Panc1 (cell line): ENCODE data around the gene ZDHHC9. TPM values are rescaled to one million over a fixed set of nuclear protein-coding genes. Genes with fewer than 3 reads are reported as not detected.

Source experiments
- ATAC-seq: fragments of 200-7000 bp; cut with Tn5 transposase; 2 replicates; pipeline ENCODE4 v1.9.1; 2020; ENCODE audit warnings: mild to moderate bottlenecking, moderate library complexity
- BruUV-seq: library from RNA; stranded (reverse); fragments of 400-500 nt; replicated peaks from 2 replicates; lab custom pipeline; 2021; lab: Mats Ljungman, UMichigan
- CTCF ChIA-PET: fragments of 300-600 bp; sonication (Branson Sonifier 250); formaldehyde crosslinking; loops from one replicate; lab custom pipeline; 2022; ENCODE audit warnings: antibody characterized with exemption; lab: Charles Lee
- POLR2A ChIA-PET: fragments of 300-600 bp; sonication (Branson Sonifier 250); formaldehyde crosslinking; loops from one replicate; lab custom pipeline; 2022; ENCODE audit warnings: antibody characterized with exemption; lab: Charles Lee
- DNase-seq: peaks from one replicate; pipeline ENCODE4 v3.0.0-alpha.2; 2010; ENCODE audit warnings: low read depth, low spot score
- H3K27ac ChIP-seq: 2 replicates; pipeline ENCODE4 v1.5.1; 2011; ENCODE audit warnings: mild to moderate bottlenecking, low read length, inconsistent platforms
- H3K27me3 ChIP-seq: fragments of 200-500 bp; sonication (Bioruptor generic); 2 replicates; pipeline ENCODE4 v1.6.0; 2014; ENCODE audit warnings: low read length, inconsistent platforms; ENCODE audit not compliant: control insufficient read depth, insufficient read depth
- H3K36me3 ChIP-seq: fragments of 200-500 bp; sonication (Bioruptor generic); 2 replicates; pipeline ENCODE4 v1.5.1; 2014; ENCODE audit warnings: inconsistent platforms, mild to moderate bottlenecking, low read length, moderate library complexity; ENCODE audit not compliant: control insufficient read depth, insufficient read depth
- H3K4me1 ChIP-seq: 2 replicates; pipeline ENCODE4 v1.5.1; 2011; ENCODE audit warnings: inconsistent platforms, mild to moderate bottlenecking, low read length, moderate library complexity; ENCODE audit not compliant: control insufficient read depth, insufficient read depth
- H3K4me3 ChIP-seq, 2 experiments: 2 replicates each; pipeline ENCODE4 v1.5.1; 2011 to 2012; ENCODE audit warnings: low read depth in 2 of 2, low read length in 2 of 2, mild to moderate bottlenecking in 2 of 2, inconsistent platforms in 1 of 2, moderate library complexity in 1 of 2
- H3K9me3 ChIP-seq: fragments of 200-500 bp; sonication (Bioruptor generic); 2 replicates; pipeline ENCODE4 v1.5.1; 2014; ENCODE audit warnings: low read depth, mild to moderate bottlenecking, inconsistent platforms, low read length, moderate library complexity; ENCODE audit not compliant: control insufficient read depth, insufficient read depth
- POLR2AphosphoS5 ChIP-seq: IDR thresholded peaks from 2 replicates; pipeline ENCODE4 v1.6.1; 2012; ENCODE audit warnings: mild to moderate bottlenecking, low read depth, low read length, moderate library complexity
- SIN3A ChIP-seq: IDR thresholded peaks from 2 replicates; pipeline ENCODE4 v1.6.1; 2012; ENCODE audit warnings: low read depth, mild to moderate bottlenecking, low read length, moderate library complexity, borderline replicate concordance; ENCODE audit not compliant: insufficient read depth
- TCF7L2 ChIP-seq: IDR thresholded peaks from 2 replicates; pipeline ENCODE4 v1.6.1; 2011; ENCODE audit warnings: mild to moderate bottlenecking, low read depth, low read length, inconsistent platforms
- in situ Hi-C: cut with HindIII; loops from 2 replicates; pipeline ENCODE4 v1.10.0; 2016; ENCODE audit warnings: low sequenced_read_pairs, low pct_unique_long_range_greater_than_20kb
- intact Hi-C: fragments of 100-400 bp; cut with micrococcal nuclease; formaldehyde crosslinking; loops from one replicate; pipeline ENCODE4 v1.10.0; 2022; ENCODE audit not compliant: unreplicated experiment
- total RNA-seq: library from RNA; stranded (reverse); gene quantifications from one replicate; pipeline ENCODE4 v1.2.1, GENCODE V29; 2021; ENCODE audit not compliant: unreplicated experiment
- TF ChIP-seq, protein P1 (sequence below): fragments of 450-650 bp; IDR thresholded peaks from 2 replicates; pipeline ENCODE4 v1.5.1; 2017; ENCODE audit warnings: mild to moderate bottlenecking
- TF ChIP-seq, protein P2 (sequence below), 2 experiments: IDR thresholded peaks; 2 replicates each; pipeline ENCODE4 v1.6.1; 2011 to 2012; ENCODE audit warnings: low read depth in 2 of 2, control low read depth in 1 of 2, low read length in 1 of 2, mild to moderate bottlenecking in 1 of 2, moderate library complexity in 1 of 2; ENCODE audit not compliant: insufficient read depth in 1 of 2

ZDHHC9 gene
- total RNA-seq, 1 experiment from 2014 or later = 57.2 TPM

DNA sequence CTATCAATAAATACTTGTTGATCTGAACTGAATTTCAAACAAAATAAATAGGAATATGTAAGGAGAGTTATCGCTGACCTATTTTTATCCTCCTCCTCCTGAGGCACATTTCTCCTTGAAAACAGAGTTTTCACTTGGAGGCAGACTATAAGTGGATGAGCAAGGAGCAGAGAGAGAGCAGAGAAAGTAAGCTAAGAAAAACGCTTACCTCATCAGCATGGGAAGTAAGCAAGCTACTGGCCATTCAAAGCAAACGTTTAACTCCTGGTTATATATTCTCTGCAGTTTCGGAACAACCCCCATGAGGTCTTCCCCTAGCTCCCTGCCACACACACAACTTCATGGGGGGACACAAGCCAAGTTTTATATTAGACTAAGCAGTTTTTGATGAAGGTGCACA, 13.2 kb downstream of the ZDHHC9 start:
- TF ChIP-seq, protein P1, sequence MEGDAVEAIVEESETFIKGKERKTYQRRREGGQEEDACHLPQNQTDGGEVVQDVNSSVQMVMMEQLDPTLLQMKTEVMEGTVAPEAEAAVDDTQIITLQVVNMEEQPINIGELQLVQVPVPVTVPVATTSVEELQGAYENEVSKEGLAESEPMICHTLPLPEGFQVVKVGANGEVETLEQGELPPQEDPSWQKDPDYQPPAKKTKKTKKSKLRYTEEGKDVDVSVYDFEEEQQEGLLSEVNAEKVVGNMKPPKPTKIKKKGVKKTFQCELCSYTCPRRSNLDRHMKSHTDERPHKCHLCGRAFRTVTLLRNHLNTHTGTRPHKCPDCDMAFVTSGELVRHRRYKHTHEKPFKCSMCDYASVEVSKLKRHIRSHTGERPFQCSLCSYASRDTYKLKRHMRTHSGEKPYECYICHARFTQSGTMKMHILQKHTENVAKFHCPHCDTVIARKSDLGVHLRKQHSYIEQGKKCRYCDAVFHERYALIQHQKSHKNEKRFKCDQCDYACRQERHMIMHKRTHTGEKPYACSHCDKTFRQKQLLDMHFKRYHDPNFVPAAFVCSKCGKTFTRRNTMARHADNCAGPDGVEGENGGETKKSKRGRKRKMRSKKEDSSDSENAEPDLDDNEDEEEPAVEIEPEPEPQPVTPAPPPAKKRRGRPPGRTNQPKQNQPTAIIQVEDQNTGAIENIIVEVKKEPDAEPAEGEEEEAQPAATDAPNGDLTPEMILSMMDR = no peak
- TF ChIP-seq, protein P2, sequence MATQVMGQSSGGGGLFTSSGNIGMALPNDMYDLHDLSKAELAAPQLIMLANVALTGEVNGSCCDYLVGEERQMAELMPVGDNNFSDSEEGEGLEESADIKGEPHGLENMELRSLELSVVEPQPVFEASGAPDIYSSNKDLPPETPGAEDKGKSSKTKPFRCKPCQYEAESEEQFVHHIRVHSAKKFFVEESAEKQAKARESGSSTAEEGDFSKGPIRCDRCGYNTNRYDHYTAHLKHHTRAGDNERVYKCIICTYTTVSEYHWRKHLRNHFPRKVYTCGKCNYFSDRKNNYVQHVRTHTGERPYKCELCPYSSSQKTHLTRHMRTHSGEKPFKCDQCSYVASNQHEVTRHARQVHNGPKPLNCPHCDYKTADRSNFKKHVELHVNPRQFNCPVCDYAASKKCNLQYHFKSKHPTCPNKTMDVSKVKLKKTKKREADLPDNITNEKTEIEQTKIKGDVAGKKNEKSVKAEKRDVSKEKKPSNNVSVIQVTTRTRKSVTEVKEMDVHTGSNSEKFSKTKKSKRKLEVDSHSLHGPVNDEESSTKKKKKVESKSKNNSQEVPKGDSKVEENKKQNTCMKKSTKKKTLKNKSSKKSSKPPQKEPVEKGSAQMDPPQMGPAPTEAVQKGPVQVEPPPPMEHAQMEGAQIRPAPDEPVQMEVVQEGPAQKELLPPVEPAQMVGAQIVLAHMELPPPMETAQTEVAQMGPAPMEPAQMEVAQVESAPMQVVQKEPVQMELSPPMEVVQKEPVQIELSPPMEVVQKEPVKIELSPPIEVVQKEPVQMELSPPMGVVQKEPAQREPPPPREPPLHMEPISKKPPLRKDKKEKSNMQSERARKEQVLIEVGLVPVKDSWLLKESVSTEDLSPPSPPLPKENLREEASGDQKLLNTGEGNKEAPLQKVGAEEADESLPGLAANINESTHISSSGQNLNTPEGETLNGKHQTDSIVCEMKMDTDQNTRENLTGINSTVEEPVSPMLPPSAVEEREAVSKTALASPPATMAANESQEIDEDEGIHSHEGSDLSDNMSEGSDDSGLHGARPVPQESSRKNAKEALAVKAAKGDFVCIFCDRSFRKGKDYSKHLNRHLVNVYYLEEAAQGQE (IDR thresholded peaks at IDR 0.05; ENCODE audit: insufficient read depth in 1 of 2, low read depth in 2 of 2, low read length in 1 of 2) = no peak
- TF ChIP-seq POLR2AphosphoS5 (no peak), TCF7L2 (no peak), SIN3A (no peak)
- ATAC-seq (no peak), DNase-seq (no peak)
- POLR2A ChIA-PET = no interaction called here
- H3K4me3 ChIP-seq = no peak overlapping the region
- in situ Hi-C loops = no loop called here
- intact Hi-C loops = no loop called here
- no peak overlapping the region for H3K27ac ChIP-seq
- H3K9me3 ChIP-seq = no peaks in the 10 kb centered on the region
- no peaks in the 10 kb centered on the region for H3K36me3 ChIP-seq
- no TSS peak for BruUV-seq
- CTCF ChIA-PET = no interaction called here
- H3K4me1 ChIP-seq = no peaks in the 10 kb centered on the region
- no peaks in the 10 kb centered on the region for H3K27me3 ChIP-seq

DNA sequence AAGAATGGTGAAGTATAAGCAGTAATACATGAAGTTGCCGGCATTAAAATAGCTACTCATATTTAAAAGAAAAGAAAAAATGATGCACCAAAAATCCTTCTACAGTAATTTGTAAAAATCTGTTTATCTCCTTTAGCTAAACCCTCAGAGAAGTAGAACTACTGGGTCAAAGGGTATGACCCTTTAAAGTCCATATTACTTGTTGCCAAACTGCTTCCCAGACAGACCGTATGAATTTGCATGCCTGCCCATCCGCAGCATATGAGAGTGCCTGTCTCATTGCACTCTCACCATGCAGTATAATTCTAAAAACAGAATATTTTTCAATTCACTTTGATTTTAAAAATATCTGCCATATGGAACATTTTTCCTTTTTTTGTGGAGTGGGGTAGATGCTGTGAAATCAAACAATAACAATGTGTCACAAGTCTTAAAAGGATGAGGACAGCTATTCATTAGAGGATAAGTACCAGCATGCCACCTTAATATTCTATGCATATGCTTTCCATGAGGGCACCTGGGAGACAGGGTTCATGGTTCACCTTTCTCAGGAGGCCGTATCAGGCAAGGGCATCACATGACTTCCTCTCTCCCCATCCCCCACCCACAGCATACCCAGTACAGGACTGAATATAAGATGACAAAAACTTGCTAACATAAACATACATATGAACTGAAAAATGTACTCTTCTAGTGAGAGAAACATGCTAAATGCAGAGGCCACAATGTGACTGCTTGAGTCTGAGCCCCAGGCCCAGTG, 17.8 kb downstream of the ZDHHC9 start:
- ChIA-PET POLR2A (no interaction called here), CTCF (no interaction called here)
- Histone ChIP-seq H3K36me3 (peaks cover 3% of the 10 kb centered on the region), H3K4me3 (no peak overlapping the region), H3K4me1 (no peaks in the 10 kb centered on the region), H3K9me3 (no peaks in the 10 kb centered on the region), H3K27ac (no peak overlapping the region), H3K27me3 (no peaks in the 10 kb centered on the region)
- ATAC-seq (no peak), DNase-seq (no peak)
- TF ChIP-seq, protein P2 (IDR thresholded peaks at IDR 0.05; ENCODE audit: insufficient read depth in 1 of 2, low read depth in 2 of 2, low read length in 1 of 2) = no peak
- TF ChIP-seq, protein P1 = no peak
- no peak for TF ChIP-seq SIN3A
- no peak for TF ChIP-seq POLR2AphosphoS5
- no peak for TF ChIP-seq TCF7L2
- BruUV-seq = no TSS peak
- in situ Hi-C loops = no loop called here
- intact Hi-C loops = no loop called here
